NCI-H2029 treated with DMSO at 0.1 percent for 48 hours (cell line): ENCODE measurements around the gene BCR.

ENCODE experiments used
- DNase-seq: peaks from one replicate; lab custom pipeline; 2025; lab: John Stamatoyannopoulos, UW

BCR gene

GRCh38 chr22:23231471-23232093 is 51.3 kb downstream of the BCR start:
- DNase-seq: no peak

GRCh38 chr22:23232094-23232905 is 52.0 kb downstream of the BCR start:
- no peak for DNase-seq

GRCh38 chr22:23233084-23233531 is 52.8 kb downstream of the BCR start:
- DNase-seq: no peak

- DNase-seq: no peak
Measured at GRCh38 chr22:23233752-23234408, 53.6 kb downstream of the BCR start.

GRCh38 chr22:23234409-23235161 is 54.3 kb downstream of the BCR start:
- DNase-seq: no peak

- DNase-seq: no peak
Measured at GRCh38 chr22:23235425-23235824, 55.1 kb downstream of the BCR start.

- no peak for DNase-seq
Measured at GRCh38 chr22:23236026-23236425, 55.7 kb downstream of the BCR start.

- DNase-seq: no peak
Measured at GRCh38 chr22:23236440-23237184, 56.3 kb downstream of the BCR start.

GRCh38 chr22:23237201-23237798 is 57.0 kb downstream of the BCR start:
- peak; percentile 27 for DNase-seq

GRCh38 chr22:23237841-23238240 is 57.5 kb downstream of the BCR start:
- DNase-seq: no peak

- no peak for DNase-seq
Measured at GRCh38 chr22:23238707-23239106, 58.4 kb downstream of the BCR start.

- DNase-seq: no peak
Measured at GRCh38 chr22:23239429-23239828, 59.1 kb downstream of the BCR start.

GRCh38 chr22:23240639-23241389 is 60.5 kb downstream of the BCR start:
- no peak for DNase-seq

- no peak for DNase-seq
Measured at GRCh38 chr22:23241562-23242472, 61.5 kb downstream of the BCR start.

- no peak for DNase-seq
Measured at GRCh38 chr22:23242473-23243001, 62.2 kb downstream of the BCR start.

- DNase-seq: no peak
Measured at GRCh38 chr22:23243006-23243573, 62.8 kb downstream of the BCR start.

- DNase-seq: no peak
Measured at GRCh38 chr22:23243859-23244689, 63.8 kb downstream of the BCR start.

GRCh38 chr22:23244690-23245044 is 64.4 kb downstream of the BCR start:
- no peak for DNase-seq
